ENCODE measurements around the gene FGF22.
"Not testable (repeated sequence)": the region's sequence is repeated elsewhere in the genome, so short reads cannot be mapped to it uniquely, and the experiment has no call there.

The FGF22 gene

DNA sequence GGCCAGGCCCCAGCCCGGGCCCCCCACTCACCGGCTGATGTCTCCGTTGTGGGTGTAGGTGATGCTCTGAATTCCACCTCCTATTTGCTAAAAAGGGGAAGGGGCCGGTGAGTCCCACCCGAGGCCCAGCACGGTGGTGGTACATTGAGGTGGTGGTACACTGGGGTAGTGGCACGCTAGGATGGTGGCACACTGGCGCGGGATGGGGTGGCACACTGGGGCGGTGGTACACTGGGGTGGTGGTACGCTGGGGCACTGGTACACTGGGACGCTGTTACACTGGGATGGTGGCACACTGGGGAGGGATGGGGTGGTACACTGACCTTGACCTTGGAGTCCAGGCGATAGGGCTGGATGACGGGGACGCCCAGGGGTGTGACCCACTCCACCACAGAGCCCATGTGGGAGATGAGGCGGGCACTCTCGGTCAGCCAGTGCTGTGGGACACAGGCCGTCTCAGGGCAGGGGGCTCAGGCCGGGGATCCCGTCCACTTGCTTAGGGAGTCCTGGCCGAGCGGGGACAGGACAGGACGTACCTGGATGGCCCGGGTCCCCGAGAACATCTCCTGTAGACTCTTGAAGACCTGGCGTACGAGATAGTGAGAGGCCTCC is 20.9 kb upstream of the FGF22 start:
- TF ChIP-seq, protein P1, sequence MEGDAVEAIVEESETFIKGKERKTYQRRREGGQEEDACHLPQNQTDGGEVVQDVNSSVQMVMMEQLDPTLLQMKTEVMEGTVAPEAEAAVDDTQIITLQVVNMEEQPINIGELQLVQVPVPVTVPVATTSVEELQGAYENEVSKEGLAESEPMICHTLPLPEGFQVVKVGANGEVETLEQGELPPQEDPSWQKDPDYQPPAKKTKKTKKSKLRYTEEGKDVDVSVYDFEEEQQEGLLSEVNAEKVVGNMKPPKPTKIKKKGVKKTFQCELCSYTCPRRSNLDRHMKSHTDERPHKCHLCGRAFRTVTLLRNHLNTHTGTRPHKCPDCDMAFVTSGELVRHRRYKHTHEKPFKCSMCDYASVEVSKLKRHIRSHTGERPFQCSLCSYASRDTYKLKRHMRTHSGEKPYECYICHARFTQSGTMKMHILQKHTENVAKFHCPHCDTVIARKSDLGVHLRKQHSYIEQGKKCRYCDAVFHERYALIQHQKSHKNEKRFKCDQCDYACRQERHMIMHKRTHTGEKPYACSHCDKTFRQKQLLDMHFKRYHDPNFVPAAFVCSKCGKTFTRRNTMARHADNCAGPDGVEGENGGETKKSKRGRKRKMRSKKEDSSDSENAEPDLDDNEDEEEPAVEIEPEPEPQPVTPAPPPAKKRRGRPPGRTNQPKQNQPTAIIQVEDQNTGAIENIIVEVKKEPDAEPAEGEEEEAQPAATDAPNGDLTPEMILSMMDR (IDR thresholded peaks at IDR 0.05; ENCODE audit: unreplicated experiment in 3 of 3), result no peak
- H3K4me1 Mint-ChIP-seq, result no peaks in the 10 kb centered on the region
- H3K27ac Mint-ChIP-seq, result no peak overlapping the region
- no peaks in the 10 kb centered on the region for H3K27me3 Mint-ChIP-seq (ENCODE audit: low read depth)
- H3K9me3 Mint-ChIP-seq, result no peaks in the 10 kb centered on the region
- H3K36me3 Mint-ChIP-seq (ENCODE audit: low read depth), result peaks cover 31% of the 10 kb centered on the region
- H3K4me3 Mint-ChIP-seq, result no peak overlapping the region

DNA sequence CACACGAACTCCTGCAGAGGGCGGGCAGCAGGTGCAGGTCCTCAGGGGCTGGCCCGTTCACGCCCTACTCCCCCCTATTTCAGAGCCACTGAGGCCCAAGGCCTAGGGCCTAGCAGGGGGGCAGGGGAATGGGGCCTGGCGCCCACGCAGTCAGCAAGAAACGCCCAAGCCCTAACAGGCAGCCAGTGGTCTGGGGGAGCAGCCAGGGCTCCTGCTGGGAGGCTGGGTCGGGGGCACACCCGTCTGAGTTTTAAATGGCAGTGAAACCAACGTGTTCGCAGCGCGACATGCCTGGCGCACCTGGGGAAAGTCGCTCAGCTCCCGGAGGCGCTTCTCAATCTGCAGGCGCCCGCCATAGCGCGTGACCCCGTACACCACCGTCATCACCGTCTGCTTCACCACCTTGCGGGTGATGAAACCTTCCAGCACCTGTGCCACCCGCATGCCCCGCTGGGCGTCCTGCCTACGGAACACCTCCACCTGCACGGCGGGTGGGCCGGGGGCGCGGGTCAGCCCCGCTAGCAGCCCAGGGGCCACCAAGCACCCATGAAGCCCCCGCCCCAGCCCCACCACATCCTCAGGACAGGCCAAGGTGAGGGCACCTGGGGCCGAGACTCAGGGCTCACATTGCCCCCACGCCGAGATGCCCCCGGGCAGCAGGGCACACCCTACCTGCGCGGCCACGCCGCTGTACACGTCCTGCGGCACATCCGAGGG is 20.2 kb upstream of the FGF22 start:
- H3K27me3 Mint-ChIP-seq (ENCODE audit: low read depth), result no peaks in the 10 kb centered on the region
- no peaks in the 10 kb centered on the region for H3K4me1 Mint-ChIP-seq
- TF ChIP-seq, protein P1 (IDR thresholded peaks at IDR 0.05; ENCODE audit: unreplicated experiment in 3 of 3), result no peak
- no peaks in the 10 kb centered on the region for H3K9me3 Mint-ChIP-seq
- no peak overlapping the region for H3K27ac Mint-ChIP-seq
- peaks cover 31% of the 10 kb centered on the region for H3K36me3 Mint-ChIP-seq (ENCODE audit: low read depth)
- no peak overlapping the region for H3K4me3 Mint-ChIP-seq

DNA sequence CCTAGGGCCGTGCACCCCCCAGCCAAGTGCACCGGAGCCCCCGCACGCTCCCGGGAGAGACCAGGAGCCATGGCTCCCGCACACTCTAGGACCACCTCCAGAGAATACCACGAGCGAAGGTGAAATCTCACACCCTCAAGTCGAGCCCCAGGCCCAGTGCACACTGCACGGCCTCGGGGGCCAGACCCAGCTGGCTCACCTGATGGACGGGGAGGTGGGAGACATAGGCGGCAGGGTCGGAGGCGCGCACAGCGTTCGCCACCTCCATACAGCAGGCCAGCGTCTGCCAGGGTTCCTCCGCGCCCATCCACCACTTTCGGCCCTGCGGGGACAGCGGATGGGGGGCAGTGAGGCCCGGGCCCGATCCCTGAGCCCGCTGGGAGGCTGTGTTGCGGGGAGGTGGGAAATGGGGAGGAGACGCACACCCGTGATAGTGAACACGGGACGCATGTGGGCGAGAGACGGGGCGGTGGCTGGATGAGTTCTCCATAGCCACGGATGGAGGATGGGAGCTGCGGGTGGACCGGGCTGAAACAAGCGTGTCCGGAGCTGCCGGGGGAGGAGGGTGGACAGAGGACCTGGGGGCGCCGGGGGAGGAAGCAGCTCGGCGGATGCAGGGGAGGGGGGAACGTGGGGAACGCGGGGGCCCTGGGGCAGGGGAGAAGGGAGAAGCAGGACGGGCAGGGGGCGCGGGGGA is 19.4 kb upstream of the FGF22 start:
- no peak overlapping the region for H3K27ac Mint-ChIP-seq
- no peak overlapping the region for H3K4me3 Mint-ChIP-seq
- H3K4me1 Mint-ChIP-seq, result no peaks in the 10 kb centered on the region
- peaks cover 25% of the 10 kb centered on the region for H3K36me3 Mint-ChIP-seq (ENCODE audit: low read depth)
- H3K9me3 Mint-ChIP-seq, result no peaks in the 10 kb centered on the region
- TF ChIP-seq, protein P1 (IDR thresholded peaks at IDR 0.05; ENCODE audit: unreplicated experiment in 3 of 3), result no peak
- H3K27me3 Mint-ChIP-seq (ENCODE audit: low read depth), result no peaks in the 10 kb centered on the region

- H3K36me3 Mint-ChIP-seq (ENCODE audit: low read depth), result peaks cover 25% of the 10 kb centered on the region
- not testable (repeated sequence) for H3K4me3 Mint-ChIP-seq; H3K9me3 Mint-ChIP-seq; H3K4me1 Mint-ChIP-seq; H3K27me3 Mint-ChIP-seq (ENCODE audit: low read depth); H3K27ac Mint-ChIP-seq
Measured at GRCh38 chr19:621191-621590, 18.5 kb upstream of the FGF22 start.

DNA sequence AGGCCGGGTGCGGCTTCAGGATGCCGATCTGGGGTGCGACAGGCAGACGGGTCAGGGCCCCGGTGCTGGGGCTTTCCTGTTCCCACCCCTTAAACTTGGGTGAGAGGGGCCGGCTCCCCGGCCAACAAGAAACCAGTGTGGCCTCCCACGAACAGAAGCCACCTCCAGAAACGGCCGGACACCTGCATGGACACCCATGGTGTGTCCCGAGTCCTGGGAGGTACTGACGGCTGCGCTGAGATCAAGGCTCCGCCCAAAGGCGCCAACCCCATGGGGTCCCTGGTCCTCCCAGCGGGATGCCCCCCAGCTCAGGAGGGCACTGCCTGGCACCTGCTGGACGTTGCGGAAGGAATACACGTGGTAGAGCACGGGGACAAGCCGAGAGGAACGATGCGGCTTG is 17.9 kb upstream of the FGF22 start:
- no peak overlapping the region for H3K27ac Mint-ChIP-seq
- H3K27me3 Mint-ChIP-seq (ENCODE audit: low read depth), result peaks cover 3% of the 10 kb centered on the region
- no peaks in the 10 kb centered on the region for H3K9me3 Mint-ChIP-seq
- no peak overlapping the region for H3K4me3 Mint-ChIP-seq
- H3K4me1 Mint-ChIP-seq, result no peaks in the 10 kb centered on the region
- H3K36me3 Mint-ChIP-seq (ENCODE audit: low read depth), result peaks cover 27% of the 10 kb centered on the region
- TF ChIP-seq, protein P1 (IDR thresholded peaks at IDR 0.05; ENCODE audit: unreplicated experiment in 3 of 3), result no peak

DNA sequence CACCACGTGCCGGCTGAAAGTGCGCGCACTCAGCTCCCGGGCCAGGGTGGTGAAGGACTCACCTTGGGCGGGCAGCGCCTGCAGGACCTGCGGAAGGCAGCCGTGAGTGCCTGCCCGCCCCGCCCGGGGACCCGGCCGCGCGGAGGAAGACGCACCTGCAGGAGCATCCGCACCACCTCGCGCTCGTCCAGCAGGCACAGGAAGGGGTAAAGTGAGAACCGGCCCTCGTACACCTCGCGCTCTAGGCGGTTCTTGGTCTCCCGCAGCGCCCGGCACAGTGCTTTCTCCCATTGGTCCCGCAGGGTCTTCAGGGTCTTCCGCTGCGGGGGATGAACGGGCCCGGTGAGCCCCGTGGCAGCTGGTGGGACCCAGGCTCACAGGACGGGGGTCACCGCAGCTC is 17.0 kb upstream of the FGF22 start:
- H3K36me3 Mint-ChIP-seq (ENCODE audit: low read depth), result peaks cover 29% of the 10 kb centered on the region
- TF ChIP-seq, protein P1 (IDR thresholded peaks at IDR 0.05; ENCODE audit: unreplicated experiment in 3 of 3), result no peak
- no peak overlapping the region for H3K27ac Mint-ChIP-seq
- no peak overlapping the region for H3K4me3 Mint-ChIP-seq
- H3K9me3 Mint-ChIP-seq, result no peaks in the 10 kb centered on the region
- H3K4me1 Mint-ChIP-seq, result no peaks in the 10 kb centered on the region
- peaks cover 3% of the 10 kb centered on the region for H3K27me3 Mint-ChIP-seq (ENCODE audit: low read depth)
